Osteoblast (primary cell): Measurements from ENCODE around the gene MAML1. TPM values are rescaled to one million over a fixed set of nuclear protein-coding genes. Genes with fewer than 3 reads are reported as not detected.
A peak's percentile ranks its signal among the peaks of the same experiment; 100 is the strongest.

Experiments
- DNase-seq: peaks from one replicate; pipeline ENCODE4 v3.0.0; 2011; ENCODE audit warnings: low spot score, mixed read lengths; ENCODE audit not compliant: insufficient read length; ENCODE audit errors: missing footprints
- H2AFZ ChIP-seq: 2 replicates; pipeline ENCODE4 v1.6.0; 2011; ENCODE audit warnings: mild to moderate bottlenecking, low read length
- H3K27ac ChIP-seq: 2 replicates; pipeline ENCODE4 v1.5.1; 2011; ENCODE audit warnings: mild to moderate bottlenecking, low read depth, low read length, moderate library complexity
- H3K27me3 ChIP-seq: 2 replicates; pipeline ENCODE4 v1.6.0; 2012; ENCODE audit warnings: mild to moderate bottlenecking, control low read depth, inconsistent platforms, low read length, moderate library complexity; ENCODE audit not compliant: insufficient read depth
- H3K36me3 ChIP-seq: 2 replicates; pipeline ENCODE4 v1.5.1; 2011; ENCODE audit warnings: mild to moderate bottlenecking, low read length, control low read depth, moderate library complexity; ENCODE audit not compliant: insufficient read depth
- H3K4me1 ChIP-seq: 2 replicates; pipeline ENCODE4 v1.5.1; 2011; ENCODE audit warnings: mild to moderate bottlenecking, low read length, control low read depth, moderate library complexity; ENCODE audit not compliant: insufficient read depth
- H3K4me2 ChIP-seq: 2 replicates; pipeline ENCODE4 v1.6.0; 2011; ENCODE audit warnings: mild to moderate bottlenecking, low read length; ENCODE audit not compliant: insufficient read depth
- H3K4me3 ChIP-seq: fragments of 200-600 bp; sonication (generic); 3 replicates; pipeline ENCODE4 v1.5.1; 2012; ENCODE audit warnings: mild to moderate bottlenecking, low read length, inconsistent platforms; ENCODE audit not compliant: insufficient read depth
- H3K79me2 ChIP-seq: 2 replicates; pipeline ENCODE4 v1.6.0; 2012; ENCODE audit warnings: mild to moderate bottlenecking, low read length, control low read depth, inconsistent platforms; ENCODE audit not compliant: insufficient read depth
- H3K9me3 ChIP-seq: 2 replicates; pipeline ENCODE4 v1.5.1; 2011; ENCODE audit warnings: low read depth, low read length, control low read depth
- H4K20me1 ChIP-seq: 2 replicates; pipeline ENCODE4 v1.6.0; 2012; ENCODE audit warnings: mild to moderate bottlenecking, low read length, control low read depth; ENCODE audit not compliant: insufficient read depth
- CTCF ChIP-seq: IDR thresholded peaks from 2 replicates; pipeline ENCODE4 v1.5.1; 2011; ENCODE audit warnings: mild to moderate bottlenecking, low read depth, low read length, moderate library complexity; ENCODE audit errors: extremely low read depth
- total RNA-seq: library from RNA; depleted of rRNA; stranded (reverse); fragments of >200 nt; gene quantifications from 2 replicates; pipeline ENCODE4 v1.2.3, GENCODE V29; 2012

Gene MAML1
- total RNA-seq, 1 donor = 14.1 TPM

GRCh38 chr5:179802950-179803562 lies 70.4 kb downstream of the MAML1 start:
- Histone ChIP-seq H2AFZ (no peak overlapping the region), H3K4me3 (no peak overlapping the region), H4K20me1 (peaks cover 37% of the 10 kb centered on the region), H3K27ac (no peak overlapping the region), H3K4me2 (no peak overlapping the region), H3K36me3 (peaks cover 29% of the 10 kb centered on the region), H3K4me1 (peaks cover 28% of the 10 kb centered on the region), H3K27me3 (no peaks in the 10 kb centered on the region), H3K79me2 (peaks cover 45% of the 10 kb centered on the region), H3K9me3 (no peaks in the 10 kb centered on the region)
- DNase-seq = peak; percentile 86
- TF ChIP-seq CTCF = no peak

DNA sequence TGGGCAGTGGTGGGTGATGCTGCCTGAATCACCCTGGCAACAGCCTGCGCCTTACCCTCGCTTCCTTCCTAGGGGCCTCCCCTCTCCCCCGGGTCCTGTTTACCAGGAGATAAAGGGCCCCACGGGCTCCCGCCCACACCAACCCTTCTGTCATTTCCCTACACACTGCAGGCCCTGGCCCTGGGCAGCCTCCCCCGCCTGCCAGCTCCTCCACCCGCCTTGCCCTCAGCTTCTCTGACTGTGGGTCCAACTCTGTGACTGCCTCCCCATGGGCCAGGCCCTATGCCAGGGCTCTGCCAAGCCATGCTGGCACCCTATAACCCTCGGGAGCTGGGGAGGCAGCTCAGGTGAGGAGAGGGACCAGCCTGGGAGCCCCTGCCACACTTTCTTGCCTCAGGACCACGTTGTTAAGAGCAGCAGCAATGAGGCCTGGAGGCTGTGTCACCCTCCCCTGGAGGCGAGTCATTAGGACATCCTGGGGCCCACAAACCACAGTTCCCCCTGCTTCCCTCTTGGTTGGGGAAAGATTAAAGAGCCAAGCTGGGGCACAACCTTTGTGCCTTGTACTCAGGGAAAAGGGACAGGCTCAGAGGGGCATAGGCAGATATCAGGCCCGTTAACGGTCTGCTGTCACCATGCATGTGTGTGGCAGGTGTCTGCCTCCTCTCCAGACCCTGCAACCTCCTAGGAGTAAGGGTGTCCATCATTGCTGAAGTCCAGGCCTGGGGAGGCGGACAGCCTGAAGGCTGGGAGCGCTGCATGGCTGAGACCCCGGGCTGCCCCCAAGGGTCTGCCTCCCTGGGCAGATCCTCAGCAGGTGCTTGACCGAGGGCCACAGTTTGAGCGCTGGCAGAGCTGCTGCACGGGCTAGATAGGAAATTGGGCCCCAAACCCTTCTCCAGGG lies 71.3 kb downstream of the MAML1 start:
- peaks cover 28% of the 10 kb centered on the region for H3K4me1 ChIP-seq
- H3K27ac ChIP-seq = no peak overlapping the region
- no peaks in the 10 kb centered on the region for H3K27me3 ChIP-seq
- H3K79me2 ChIP-seq = peaks cover 45% of the 10 kb centered on the region
- peak overlapping the region; percentile 33 for H3K4me2 ChIP-seq
- peak overlapping the region; percentile 22 for H3K4me3 ChIP-seq
- peaks cover 20% of the 10 kb centered on the region for H3K36me3 ChIP-seq
- peak; percentile 95 for DNase-seq
- peaks cover 37% of the 10 kb centered on the region for H4K20me1 ChIP-seq
- H2AFZ ChIP-seq = no peak overlapping the region
- H3K9me3 ChIP-seq = no peaks in the 10 kb centered on the region
- TF ChIP-seq CTCF = no peak

- Histone ChIP-seq H3K27ac (peak overlapping the region; percentile 45), H3K27me3 (no peaks in the 10 kb centered on the region), H3K4me1 (peaks cover 28% of the 10 kb centered on the region), H3K4me2 (peak overlapping the region; percentile 86), H3K36me3 (peaks cover 14% of the 10 kb centered on the region), H3K9me3 (no peaks in the 10 kb centered on the region), H3K4me3 (peak overlapping the region; percentile 80), H2AFZ (no peak overlapping the region), H3K79me2 (peaks cover 45% of the 10 kb centered on the region), H4K20me1 (peaks cover 37% of the 10 kb centered on the region)
- DNase-seq = no peak
- no peak for TF ChIP-seq CTCF
These were observed 71.9 kb downstream of the MAML1 start for GRCh38 chr5:179804555-179804947.

DNA sequence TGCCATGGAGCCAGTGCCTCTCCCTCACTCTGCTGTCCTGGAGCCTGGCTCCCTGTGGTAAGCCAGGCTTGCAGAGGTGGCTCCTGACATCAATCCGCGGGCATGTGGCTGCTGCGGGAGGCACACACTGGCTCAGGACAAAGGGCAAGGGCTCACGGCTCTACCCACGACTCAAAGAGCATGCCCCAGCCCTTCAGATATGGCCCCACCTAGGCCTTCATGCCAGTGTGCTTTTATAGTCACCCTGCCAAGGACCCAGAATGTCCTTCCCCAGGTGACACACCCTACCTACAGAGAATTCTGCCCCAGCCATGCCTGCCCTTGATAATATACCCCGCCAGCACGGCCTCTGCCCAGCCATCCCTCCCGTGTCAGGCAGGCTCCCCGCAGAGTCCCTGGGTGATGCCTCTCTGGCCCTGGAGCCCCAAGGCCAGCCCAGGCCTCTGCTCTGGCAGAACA lies 72.5 kb downstream of the MAML1 start:
- H3K36me3 ChIP-seq = peaks cover 8% of the 10 kb centered on the region
- TF ChIP-seq CTCF = no peak
- H4K20me1 ChIP-seq = peaks cover 37% of the 10 kb centered on the region
- peaks cover 45% of the 10 kb centered on the region for H3K79me2 ChIP-seq
- H2AFZ ChIP-seq = no peak overlapping the region
- no peaks in the 10 kb centered on the region for H3K9me3 ChIP-seq
- H3K27ac ChIP-seq = peak overlapping the region; percentile 45
- peaks cover 28% of the 10 kb centered on the region for H3K4me1 ChIP-seq
- H3K27me3 ChIP-seq = no peaks in the 10 kb centered on the region
- peak overlapping the region; percentile 86 for H3K4me2 ChIP-seq
- H3K4me3 ChIP-seq = peak overlapping the region; percentile 80
- DNase-seq = peak; percentile 92
